Endothelial cell of umbilical vein (primary cell): Measurements from ENCODE around the gene CTNND2. TPM values are rescaled to one million over a fixed set of nuclear protein-coding genes. Genes with fewer than 3 reads are reported as not detected.

ENCODE experiments used
- BruUV-seq: library from RNA; stranded (reverse); fragments of 400-500 nt; replicated peaks from 2 replicates; lab custom pipeline; 2021; lab: Mats Ljungman, UMichigan
- CTCF ChIA-PET: fragments of 300-600, 350-600 bp; sonication (Branson Sonifier 250); formaldehyde crosslinking; loops from one replicate; lab custom pipeline; 2021; ENCODE audit warnings: antibody characterized with exemption, inconsistent platforms; lab: Charles Lee
- POLR2A ChIA-PET: fragments of 300-600, 350-600 bp; sonication (Branson Sonifier 250); formaldehyde crosslinking; loops from one replicate; lab custom pipeline; 2021; ENCODE audit warnings: antibody characterized with exemption, inconsistent platforms; lab: Charles Lee
- DNase-seq: peaks from one replicate; pipeline ENCODE4 v3.0.0-alpha.2; 2011; ENCODE audit warnings: low read depth, low spot score
- FAIRE-seq: peaks from 2 replicates; lab custom pipeline; 2011; peaks lifted over from hg19 to GRCh38; lab: Jason Lieb, UNC
- H2AFZ ChIP-seq: 2 replicates; pipeline ENCODE4 v1.6.0; 2012; ENCODE audit warnings: low read depth, low read length, control low read depth, inconsistent platforms
- H3K27ac ChIP-seq: 2 replicates; pipeline ENCODE4 v1.5.1; 2011; ENCODE audit warnings: low read depth, mild to moderate bottlenecking, control low read depth, low read length, moderate library complexity; ENCODE audit not compliant: insufficient read depth
- H3K27me3 ChIP-seq, 2 experiments: 2 replicates each; pipeline versions ENCODE4 v1.6.0 to v1.6.1; 2011; ENCODE audit warnings: low read length in 2 of 2, mixed read lengths in 1 of 2; ENCODE audit not compliant: control insufficient read depth in 2 of 2, insufficient read depth in 2 of 2
- H3K36me3 ChIP-seq, 2 experiments: 2 replicates in 1 of 2; 3 replicates in 1 of 2; pipeline ENCODE4 v1.5.1; 2011; ENCODE audit warnings: low read length in 2 of 2, mild to moderate bottlenecking in 1 of 2, moderate library complexity in 1 of 2; ENCODE audit not compliant: control insufficient read depth in 2 of 2, insufficient read depth in 2 of 2; ENCODE audit errors: extremely low read depth in 1 of 2
- H3K4me1 ChIP-seq: 3 replicates; pipeline ENCODE4 v1.5.1; 2011; ENCODE audit warnings: mild to moderate bottlenecking, low read length; ENCODE audit not compliant: control insufficient read depth, insufficient read depth; ENCODE audit errors: extremely low read depth
- H3K4me2 ChIP-seq: 2 replicates; pipeline ENCODE4 v1.6.1; 2011; ENCODE audit warnings: low read length, control low read depth, mixed read lengths; ENCODE audit not compliant: insufficient read depth
- H3K4me3 ChIP-seq, 3 experiments: fragments of 200-600 bp in 1 of 3; sonication (generic), shearing (Covaris generic) in 1 of 3; replicated peaks in 1 of 3; 2 replicates each; pipeline ENCODE4 v1.5.1; 2011 to 2016; ENCODE audit warnings: control low read depth in 3 of 3, low read length in 3 of 3, mild to moderate bottlenecking in 2 of 3, inconsistent platforms in 1 of 3, low read depth in 1 of 3, moderate library complexity in 1 of 3; ENCODE audit not compliant: insufficient read depth in 1 of 3
- H3K79me2 ChIP-seq: 2 replicates; pipeline ENCODE4 v1.6.0; 2012; ENCODE audit warnings: low read length, inconsistent platforms; ENCODE audit not compliant: control insufficient read depth, insufficient read depth
- H3K9ac ChIP-seq: replicated peaks from 2 replicates; pipeline ENCODE3; 2011; ENCODE audit warnings: low read length, control low read depth; ENCODE audit not compliant: insufficient read depth; ENCODE audit errors: extremely low read depth
- H3K9me1 ChIP-seq: replicated peaks from 3 replicates; pipeline ENCODE4 v1.6.0; 2011; ENCODE audit warnings: mild to moderate bottlenecking, low read length; ENCODE audit not compliant: control insufficient read depth, insufficient read depth; ENCODE audit errors: extremely low read depth
- H3K9me3 ChIP-seq: replicated peaks from 2 replicates; pipeline ENCODE4 v1.5.1; 2012; ENCODE audit warnings: low read length, inconsistent platforms; ENCODE audit not compliant: control insufficient read depth, insufficient read depth
- H4K20me1 ChIP-seq: replicated peaks from 2 replicates; pipeline ENCODE3; 2011; ENCODE audit warnings: mild to moderate bottlenecking, low read length; ENCODE audit not compliant: control insufficient read depth, insufficient read depth; ENCODE audit errors: extremely low read depth
- EZH2 ChIP-seq: IDR thresholded peaks from 2 replicates; pipeline ENCODE4 v1.6.1; 2012; ENCODE audit warnings: borderline replicate concordance, low read depth, mild to moderate bottlenecking, moderate library complexity, low read length, inconsistent platforms; ENCODE audit not compliant: severe bottlenecking
- FOS ChIP-seq: IDR thresholded peaks from 2 replicates; pipeline ENCODE4 v1.6.1; 2011; ENCODE audit warnings: mild to moderate bottlenecking, low read length, moderate library complexity, borderline replicate concordance; ENCODE audit not compliant: insufficient read depth
- GATA2 ChIP-seq: IDR thresholded peaks from 2 replicates; pipeline ENCODE4 v1.7.0; 2011; ENCODE audit warnings: low read depth, mild to moderate bottlenecking, moderate library complexity, mixed read lengths, low read length; ENCODE audit not compliant: insufficient read length, insufficient read depth
- JUN ChIP-seq: IDR thresholded peaks from 2 replicates; pipeline ENCODE4 v1.6.1; 2011; ENCODE audit warnings: borderline replicate concordance, low read depth; ENCODE audit not compliant: insufficient read length, insufficient read depth
- MAX ChIP-seq: IDR thresholded peaks from 2 replicates; pipeline ENCODE4 v1.6.1; 2011; ENCODE audit not compliant: insufficient read depth, insufficient read length
- MYC ChIP-seq: IDR thresholded peaks from one replicate; pipeline ENCODE4 v1.6.1; 2011; ENCODE audit warnings: mild to moderate bottlenecking, low read depth, low read length
- POLR2A ChIP-seq: IDR thresholded peaks from 2 replicates; pipeline ENCODE4 v1.6.1; 2012; ENCODE audit warnings: low read depth, mild to moderate bottlenecking, control low read depth, low read length
- POLR2AphosphoS5 ChIP-seq: IDR thresholded peaks from 2 replicates; pipeline ENCODE4 v1.6.1; 2012; ENCODE audit warnings: low read depth, mild to moderate bottlenecking, control low read depth, low read length, moderate library complexity; ENCODE audit not compliant: insufficient read depth
- dilution Hi-C: fragments of 300-500 bp; cut with MboI; formaldehyde crosslinking; loops from one replicate; pipeline ENCODE4 v1.15.0; 2019; ENCODE audit warnings: low sequenced_read_pairs; ENCODE audit not compliant: extremely low pct_ligation_motif_present
- intact Hi-C: fragments of 100-400 bp; cut with micrococcal nuclease; formaldehyde crosslinking; loops from one replicate; pipeline ENCODE4 v1.10.0; 2022
- polyA plus RNA-seq, 4 experiments: library from polyadenylated mRNA; depleted of rRNA in 3 of 4; stranded (reverse) in 3 of 4; unstranded in 1 of 4; fragments of >200 nt; gene quantifications; 2 replicates each; pipeline versions ENCODE4 v1.2.1 to v1.2.3, GENCODE V29; 2011 to 2012; ENCODE audit warnings: missing spikeins in 1 of 4
- total RNA-seq: library from RNA; stranded (reverse); gene quantifications from 2 replicates; pipeline ENCODE4 v1.2.3, GENCODE V29; 2021
- TF ChIP-seq, protein P1 (sequence below), 2 donors: IDR thresholded peaks; 1 replicate in 1 of 2; 2 replicates in 1 of 2; pipeline ENCODE4 v1.5.1; 2011; ENCODE audit warnings: low read length in 2 of 2, mild to moderate bottlenecking in 2 of 2, moderate library complexity in 2 of 2, control low read depth in 1 of 2, inconsistent platforms in 1 of 2, low read depth in 1 of 2; ENCODE audit not compliant: insufficient read depth in 1 of 2; ENCODE audit errors: extremely low read depth in 1 of 2

Gene CTNND2
- total and polyA plus RNA-seq, 2 donors (not counting 3 experiments of a cell fraction or from before 2014, with no cell fraction given), result not detected

GRCh38 chr5:11704916-11705315 is 199.3 kb downstream of the CTNND2 start:
- TF ChIP-seq POLR2AphosphoS5, result no peak
- H4K20me1 ChIP-seq, result no peaks in the 10 kb centered on the region
- no peak overlapping the region for H3K27ac ChIP-seq
- ChIA-PET CTCF (no interaction called here), POLR2A (no interaction called here)
- no peak for DNase-seq
- intact Hi-C loops (no loop called here), dilution Hi-C loops (no loop called here)
- no peak overlapping the region for H3K4me3 ChIP-seq
- H3K4me1 ChIP-seq, result no peaks in the 10 kb centered on the region
- FAIRE-seq, result no peak
- no peak overlapping the region for H2AFZ ChIP-seq
- no peaks in the 10 kb centered on the region for H3K27me3 ChIP-seq
- no TSS peak for BruUV-seq
- H3K4me2 ChIP-seq, result no peak overlapping the region
- no peak overlapping the region for H3K9ac ChIP-seq
- no peaks in the 10 kb centered on the region for H3K9me1 ChIP-seq
- no peaks in the 10 kb centered on the region for H3K79me2 ChIP-seq
- H3K9me3 ChIP-seq, result peaks cover 2% of the 10 kb centered on the region
- no peaks in the 10 kb centered on the region for H3K36me3 ChIP-seq

DNA sequence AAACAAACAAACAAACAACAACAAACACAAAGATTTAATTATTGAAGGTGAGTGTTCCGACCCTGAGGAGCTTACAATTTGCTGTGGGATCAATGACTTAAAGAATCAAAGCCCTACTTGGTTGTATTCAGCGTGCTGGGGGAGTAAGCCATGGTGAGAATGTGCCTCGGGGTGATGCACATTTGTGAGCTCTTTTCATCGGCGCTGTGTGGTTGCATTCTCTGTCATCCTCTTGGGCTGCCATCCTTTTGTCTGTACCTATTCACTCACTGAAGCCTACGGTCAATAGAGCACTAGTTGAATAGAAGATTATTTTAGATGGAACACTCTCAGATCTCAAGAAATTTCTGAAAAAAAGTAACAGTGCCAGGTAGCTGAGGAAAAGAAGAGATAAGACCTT is 203.9 kb downstream of the CTNND2 start:
- H3K27me3 ChIP-seq, result no peaks in the 10 kb centered on the region
- H3K79me2 ChIP-seq, result no peaks in the 10 kb centered on the region
- TF ChIP-seq EZH2 (no peak), GATA2 (no peak), JUN (no peak), MYC (no peak), FOS (no peak), POLR2AphosphoS5 (no peak), POLR2A (no peak), MAX (no peak)
- TF ChIP-seq, protein P1, sequence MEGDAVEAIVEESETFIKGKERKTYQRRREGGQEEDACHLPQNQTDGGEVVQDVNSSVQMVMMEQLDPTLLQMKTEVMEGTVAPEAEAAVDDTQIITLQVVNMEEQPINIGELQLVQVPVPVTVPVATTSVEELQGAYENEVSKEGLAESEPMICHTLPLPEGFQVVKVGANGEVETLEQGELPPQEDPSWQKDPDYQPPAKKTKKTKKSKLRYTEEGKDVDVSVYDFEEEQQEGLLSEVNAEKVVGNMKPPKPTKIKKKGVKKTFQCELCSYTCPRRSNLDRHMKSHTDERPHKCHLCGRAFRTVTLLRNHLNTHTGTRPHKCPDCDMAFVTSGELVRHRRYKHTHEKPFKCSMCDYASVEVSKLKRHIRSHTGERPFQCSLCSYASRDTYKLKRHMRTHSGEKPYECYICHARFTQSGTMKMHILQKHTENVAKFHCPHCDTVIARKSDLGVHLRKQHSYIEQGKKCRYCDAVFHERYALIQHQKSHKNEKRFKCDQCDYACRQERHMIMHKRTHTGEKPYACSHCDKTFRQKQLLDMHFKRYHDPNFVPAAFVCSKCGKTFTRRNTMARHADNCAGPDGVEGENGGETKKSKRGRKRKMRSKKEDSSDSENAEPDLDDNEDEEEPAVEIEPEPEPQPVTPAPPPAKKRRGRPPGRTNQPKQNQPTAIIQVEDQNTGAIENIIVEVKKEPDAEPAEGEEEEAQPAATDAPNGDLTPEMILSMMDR (IDR thresholded peaks at IDR 0.05; ENCODE audit: extremely low read depth in 1 of 2, insufficient read depth in 1 of 2, low read depth in 1 of 2, low read length in 2 of 2), result no peak
- H3K9ac ChIP-seq, result no peak overlapping the region
- H3K36me3 ChIP-seq, result no peaks in the 10 kb centered on the region
- no TSS peak for BruUV-seq
- no peak overlapping the region for H3K4me2 ChIP-seq
- ChIA-PET POLR2A (no interaction called here), CTCF (no interaction called here)
- H3K27ac ChIP-seq, result no peak overlapping the region
- H3K9me3 ChIP-seq, result peaks cover 3% of the 10 kb centered on the region
- H2AFZ ChIP-seq, result no peak overlapping the region
- DNase-seq (no peak), FAIRE-seq (no peak)
- dilution Hi-C loops, result no loop called here
- H3K4me3 ChIP-seq, result no peak overlapping the region
- no peaks in the 10 kb centered on the region for H3K9me1 ChIP-seq
- H4K20me1 ChIP-seq, result no peaks in the 10 kb centered on the region
- intact Hi-C loops, result no loop called here
- no peaks in the 10 kb centered on the region for H3K4me1 ChIP-seq
